Dermis microvascular lymphatic vessel endothelial cell (primary cell): ENCODE measurements around the gene DAAM1. TPM values are rescaled to one million over a fixed set of nuclear protein-coding genes. Genes with fewer than 3 reads are reported as not detected.
A peak's percentile ranks its signal among the peaks of the same experiment; 100 is the strongest.

ENCODE experiments used
- DNase-seq, 2 donors: peaks; one replicate each; pipeline versions ENCODE4 v3.0.0 to v3.0.0-alpha.2; 2010; ENCODE audit warnings: low read depth in 2 of 2
- total RNA-seq: library from RNA; depleted of rRNA; stranded (reverse); fragments of >200 nt; gene quantifications from 2 replicates; pipeline ENCODE4 v1.2.1, GENCODE V29; 2014

Gene DAAM1
- total RNA-seq, 1 donor from 2014 or later: 32.1 TPM

DNA sequence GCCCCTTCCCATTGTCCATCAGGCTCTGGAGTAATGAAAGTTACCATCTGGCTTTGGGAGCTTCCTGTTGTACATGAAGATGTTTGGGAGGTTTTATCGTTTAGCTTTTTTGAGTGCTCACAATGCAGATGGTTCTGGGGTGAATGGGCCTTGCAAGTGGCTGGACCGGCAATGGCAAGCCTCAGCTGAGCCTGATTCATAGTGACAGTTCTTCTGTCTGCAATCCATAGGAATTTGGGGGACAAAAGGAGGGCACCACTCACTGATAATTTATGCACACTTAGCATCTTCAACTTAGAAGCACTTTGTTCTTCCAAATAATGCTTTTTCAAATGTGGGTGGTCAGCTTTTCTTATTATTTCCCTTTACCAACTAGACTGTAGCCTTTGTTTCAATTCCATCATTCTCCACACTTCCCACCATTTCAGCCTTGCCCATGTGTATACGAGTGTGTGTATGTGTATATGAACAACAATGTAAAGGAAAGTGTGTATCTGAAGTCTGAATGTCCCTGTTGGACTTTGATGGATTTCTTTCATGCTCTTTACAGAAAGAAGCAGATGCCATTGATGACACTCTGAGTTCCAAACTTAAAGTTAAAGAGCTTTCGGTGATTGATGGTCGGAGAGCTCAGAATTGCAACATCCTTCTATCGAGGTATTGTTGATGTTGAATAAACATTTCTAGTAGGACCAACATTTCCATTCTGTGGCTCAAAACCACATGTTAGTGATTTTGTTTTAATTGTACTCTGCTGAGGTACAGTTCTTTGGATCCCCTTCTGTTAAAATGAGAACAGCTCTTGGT, 151.3 kb downstream of the DAAM1 start:
- DNase-seq: no peak

DNA sequence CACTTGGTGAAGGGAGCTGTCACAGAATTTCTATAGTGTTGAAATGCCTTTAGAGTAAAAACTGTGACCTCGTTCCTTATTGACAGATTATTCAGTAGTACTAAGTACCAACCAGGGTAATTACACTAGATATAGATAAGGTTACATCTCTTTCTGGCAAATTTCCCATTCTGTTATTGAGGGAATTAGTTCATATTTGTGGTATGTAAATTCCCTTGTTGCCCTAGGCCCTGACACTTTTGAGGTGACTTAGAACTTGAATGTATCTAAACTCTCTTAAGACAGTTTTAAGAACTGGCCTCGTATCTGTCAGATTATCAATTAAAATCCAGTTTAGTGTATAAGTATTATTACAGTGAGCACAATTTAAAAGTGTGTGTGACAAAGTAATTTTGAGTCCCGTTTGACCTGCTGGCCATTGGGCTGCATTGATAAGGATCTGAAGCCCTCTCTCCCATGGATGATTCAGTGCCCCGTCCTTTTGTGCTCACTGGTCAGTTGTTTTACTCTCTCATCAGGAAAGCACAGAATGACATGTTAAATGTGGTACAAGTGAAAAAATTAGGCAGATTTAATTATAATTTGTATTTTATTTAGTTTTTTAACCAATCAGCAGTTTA, 153.5 kb downstream of the DAAM1 start:
- DNase-seq: peak in 1 of 2 donors; percentile 35

DNA sequence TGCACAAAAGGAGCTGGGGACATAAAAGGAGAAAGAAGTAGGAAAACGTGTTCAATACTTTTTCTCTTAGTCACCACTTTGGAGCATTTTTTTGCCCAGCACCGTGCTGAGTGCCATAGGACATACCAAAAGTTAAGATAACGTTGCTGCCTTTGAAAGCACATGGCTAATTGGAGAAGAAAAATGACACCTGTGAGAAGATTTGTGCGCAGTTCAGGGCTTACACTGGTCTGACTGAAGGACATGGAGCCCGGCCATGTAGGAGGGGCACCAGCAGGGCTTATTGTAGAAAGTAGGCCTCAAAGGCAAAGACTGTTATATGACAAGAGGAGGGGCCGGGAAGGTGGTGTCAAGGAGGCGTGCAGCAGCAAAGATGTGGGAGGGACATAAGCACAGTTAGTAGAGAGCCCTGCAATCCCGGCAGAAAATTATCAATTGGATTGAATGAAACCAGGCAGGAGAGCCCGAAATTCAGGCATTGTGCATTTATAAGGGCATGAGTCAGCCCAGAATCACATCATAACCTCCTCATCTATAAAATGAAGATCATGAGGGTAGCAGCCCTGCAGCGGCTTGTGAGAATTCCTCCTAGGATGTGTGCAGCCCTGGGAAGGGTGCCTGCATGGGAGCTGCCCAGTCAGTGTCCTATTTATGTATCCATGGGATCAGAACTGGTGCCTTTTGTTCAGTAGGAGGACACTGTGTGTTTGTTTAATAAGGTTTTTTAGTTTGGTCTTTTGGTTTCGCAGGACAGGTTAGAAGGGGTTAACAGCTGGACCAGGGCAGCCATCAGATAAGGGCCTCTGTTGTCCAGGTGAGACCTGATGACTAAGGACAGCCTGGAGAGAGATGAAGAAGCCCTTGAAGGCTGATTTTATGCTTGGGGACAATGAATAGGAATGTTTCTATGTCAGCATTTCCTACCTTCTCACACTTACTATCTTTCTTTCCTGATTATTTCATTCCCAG, 154.3 kb downstream of the DAAM1 start:
- no peak for DNase-seq

DNA sequence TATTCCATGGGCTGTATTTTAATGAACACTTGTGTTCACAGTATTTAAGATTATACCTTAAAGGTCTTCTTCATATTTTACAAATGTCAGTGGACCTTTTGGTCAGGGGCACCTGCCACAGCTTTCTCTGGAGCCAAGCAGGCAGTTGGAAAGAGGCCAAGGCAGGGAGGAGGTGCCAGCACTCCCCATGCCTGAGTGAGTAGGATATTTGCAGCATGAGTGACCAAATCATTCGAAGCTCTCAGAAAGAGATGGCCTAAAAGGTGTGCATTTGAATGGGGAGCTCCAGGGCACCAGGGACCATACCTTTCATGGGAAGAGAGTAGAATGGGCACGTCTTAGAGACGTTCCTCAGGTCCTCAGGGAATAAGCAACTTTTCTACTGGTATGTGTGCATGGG, 155.1 kb downstream of the DAAM1 start:
- no peak for DNase-seq

DNA sequence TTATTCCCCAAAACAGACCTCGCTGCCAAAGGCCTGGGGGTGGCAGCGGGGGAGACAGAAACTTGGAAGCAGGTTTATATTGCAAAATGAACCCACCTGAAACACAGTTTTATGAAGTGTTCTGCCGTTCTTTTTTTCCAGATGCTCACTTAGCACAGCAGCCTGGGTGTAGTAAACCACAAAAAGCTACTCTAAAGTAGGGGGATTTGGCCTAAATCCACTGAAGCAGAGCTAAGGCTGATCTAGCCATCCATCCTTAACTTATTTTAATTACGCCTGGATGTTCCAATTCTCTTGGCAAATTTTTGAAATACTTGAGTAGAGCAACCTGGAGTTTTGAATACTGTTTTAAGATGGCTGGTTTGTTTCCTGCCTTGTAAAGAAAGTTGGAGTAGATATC, 155.5 kb downstream of the DAAM1 start:
- no peak for DNase-seq

DNA sequence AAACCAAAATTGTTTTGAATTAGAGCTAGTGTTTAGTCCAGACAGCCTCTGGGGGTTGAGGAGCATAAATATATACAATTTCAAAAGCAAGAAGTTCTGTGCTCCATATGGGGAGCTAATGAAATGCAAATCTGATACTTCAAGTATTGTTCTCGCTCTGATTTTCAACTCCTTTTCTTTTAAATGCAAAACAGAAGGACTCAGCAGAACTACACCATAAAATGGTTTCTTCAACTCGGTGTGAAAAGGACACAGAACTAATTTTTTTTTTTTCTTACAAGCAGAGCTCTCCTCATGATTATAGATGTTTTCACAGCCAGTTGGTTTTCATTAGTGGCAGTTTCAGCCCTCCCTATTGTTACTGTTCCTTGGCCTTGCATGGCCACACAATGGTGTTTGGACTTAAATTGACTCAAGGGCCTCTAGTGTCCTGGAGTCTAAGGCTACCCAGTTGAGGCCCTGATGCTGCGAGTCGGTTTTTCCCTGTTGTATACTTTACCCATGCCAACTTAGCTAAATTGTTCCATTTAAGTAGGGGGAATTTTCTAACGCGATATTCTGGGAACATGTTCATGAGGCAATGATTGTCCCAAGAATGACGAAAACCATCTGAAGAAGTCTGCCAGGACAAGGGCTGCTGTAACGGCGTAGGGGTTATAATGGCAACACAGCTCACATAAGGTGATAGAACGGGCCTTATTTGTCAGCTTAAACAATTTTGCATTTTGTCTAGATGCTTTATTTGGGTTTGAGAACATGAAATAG, 156.4 kb downstream of the DAAM1 start:
- no peak for DNase-seq

DNA sequence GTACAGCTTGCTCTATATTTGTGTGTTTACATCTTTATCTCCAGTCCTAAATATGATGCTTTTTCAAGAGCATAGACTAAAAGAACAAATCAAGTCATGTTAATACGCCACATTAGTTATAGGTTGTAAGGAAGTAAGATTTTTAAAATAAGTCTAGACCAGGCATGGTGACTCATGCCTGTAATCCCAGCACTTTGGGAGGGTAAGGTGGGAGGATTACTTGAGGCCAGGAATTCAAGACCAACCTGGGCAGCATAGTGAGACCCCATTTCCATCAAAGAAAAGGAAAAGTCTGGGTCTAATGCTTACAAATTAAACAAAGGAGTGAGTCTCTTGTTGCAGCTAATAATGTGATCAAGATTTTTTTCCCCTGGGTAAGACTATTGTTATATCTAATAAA, 157.9 kb downstream of the DAAM1 start:
- no peak for DNase-seq

DNA sequence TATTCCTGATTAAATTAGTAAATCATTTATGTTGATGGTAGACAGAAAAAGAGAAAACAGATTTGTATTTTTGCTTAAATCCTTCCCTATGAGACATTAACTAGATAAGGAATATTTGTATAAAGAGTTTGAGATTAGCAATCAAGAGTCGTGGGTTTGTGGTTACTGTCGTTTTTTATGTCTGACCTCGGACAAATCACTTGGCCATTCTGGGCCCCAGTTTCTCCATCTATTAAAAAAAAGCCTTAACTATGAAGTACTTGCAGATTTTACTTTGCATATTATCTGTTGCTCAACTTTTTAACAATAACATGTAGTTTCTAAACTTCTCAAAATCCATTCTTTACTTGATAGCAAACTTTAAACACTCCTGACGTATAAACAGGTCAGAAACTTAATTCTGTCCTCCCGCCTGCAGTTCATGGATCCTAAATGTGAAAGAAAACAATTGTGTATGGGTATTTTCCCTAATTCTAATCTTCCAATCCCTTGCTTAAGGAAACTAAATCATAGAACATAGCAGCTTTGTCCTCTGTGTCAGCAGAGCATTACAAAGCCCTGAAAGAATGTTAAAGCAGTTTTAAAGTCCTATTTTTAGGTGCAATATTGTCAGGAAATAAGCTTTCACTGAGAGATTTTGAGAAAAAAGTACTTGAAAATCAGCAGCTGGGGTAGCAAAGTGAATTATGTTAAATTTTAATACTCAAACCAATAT, 158.5 kb downstream of the DAAM1 start:
- DNase-seq: no peak

DNA sequence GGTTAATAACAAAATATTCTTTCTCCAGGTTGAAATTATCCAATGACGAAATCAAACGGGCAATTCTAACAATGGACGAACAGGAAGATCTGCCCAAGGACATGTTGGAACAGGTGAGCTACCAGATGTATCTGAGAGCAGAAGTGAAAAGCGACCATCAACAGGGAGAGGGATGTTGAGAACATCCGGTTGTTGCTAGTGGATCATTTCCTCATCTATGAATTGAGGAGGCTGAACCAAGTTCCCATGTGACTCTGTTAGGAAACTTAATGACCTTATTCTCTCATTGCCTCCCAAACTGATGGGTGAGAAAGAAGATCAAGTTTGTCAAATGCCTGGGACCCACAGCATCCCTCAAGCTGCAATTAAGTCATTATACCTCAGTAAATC, 159.0 kb downstream of the DAAM1 start:
- no peak for DNase-seq

DNA sequence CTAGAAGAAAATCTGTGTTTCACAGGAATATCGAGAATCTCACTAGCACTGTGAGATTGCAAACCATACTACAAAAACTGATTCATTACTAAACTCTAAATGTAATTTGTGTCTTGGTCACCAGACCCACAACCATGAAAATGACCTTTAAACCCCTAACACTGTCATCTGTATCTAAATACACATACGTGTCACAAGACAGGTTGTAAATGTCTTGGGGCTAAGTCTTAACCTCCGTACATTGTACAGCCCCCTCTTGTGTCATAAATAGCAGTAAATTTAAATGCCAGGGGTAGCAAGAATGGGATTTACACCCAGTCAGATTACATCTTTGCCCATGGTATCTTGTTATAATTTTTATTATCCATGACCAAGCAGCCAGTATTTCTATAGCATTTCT, 159.4 kb downstream of the DAAM1 start:
- DNase-seq: no peak

DNA sequence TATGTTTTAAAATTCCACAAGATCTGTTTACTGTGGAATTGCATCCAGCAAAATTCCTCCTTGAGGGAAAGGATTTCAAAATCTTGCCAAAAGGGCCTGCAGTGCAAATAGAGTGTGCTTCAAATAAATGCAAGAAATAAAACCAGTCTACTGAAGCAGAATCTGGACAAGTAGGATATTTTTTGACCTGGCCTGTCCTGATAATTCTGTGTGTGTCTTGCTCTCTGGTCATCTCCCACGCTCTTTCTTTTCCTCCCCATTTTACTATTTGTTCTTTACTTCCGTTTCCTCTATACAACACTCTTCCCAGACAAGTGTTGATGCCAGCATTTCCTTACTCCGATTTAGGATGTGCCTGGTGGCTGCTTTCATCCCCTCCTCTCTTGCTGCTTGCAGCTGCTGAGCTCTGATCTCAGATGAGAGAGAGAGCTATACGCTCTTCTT, 160.8 kb downstream of the DAAM1 start:
- DNase-seq: peak in 1 of 2 donors; percentile 60

DNA sequence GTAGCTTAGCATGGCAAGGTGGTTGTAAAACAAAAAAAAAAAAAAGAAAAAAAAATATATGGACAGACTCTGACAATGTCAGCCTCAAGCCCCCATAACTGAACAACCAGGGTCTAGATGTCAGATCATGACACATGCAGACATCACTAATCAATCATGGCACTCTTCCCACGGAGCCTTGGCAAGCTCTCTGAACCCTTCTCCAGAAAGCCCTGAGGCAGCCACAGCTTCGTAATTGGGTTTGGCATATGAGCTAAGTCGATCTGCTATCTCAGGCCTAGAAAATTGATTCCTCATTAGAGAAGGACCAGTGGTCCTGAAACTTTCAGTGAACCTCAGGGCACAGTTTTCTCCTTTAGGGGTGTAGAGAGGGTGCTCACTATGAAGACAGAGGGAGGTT, 164.5 kb downstream of the DAAM1 start:
- DNase-seq: no peak

DNA sequence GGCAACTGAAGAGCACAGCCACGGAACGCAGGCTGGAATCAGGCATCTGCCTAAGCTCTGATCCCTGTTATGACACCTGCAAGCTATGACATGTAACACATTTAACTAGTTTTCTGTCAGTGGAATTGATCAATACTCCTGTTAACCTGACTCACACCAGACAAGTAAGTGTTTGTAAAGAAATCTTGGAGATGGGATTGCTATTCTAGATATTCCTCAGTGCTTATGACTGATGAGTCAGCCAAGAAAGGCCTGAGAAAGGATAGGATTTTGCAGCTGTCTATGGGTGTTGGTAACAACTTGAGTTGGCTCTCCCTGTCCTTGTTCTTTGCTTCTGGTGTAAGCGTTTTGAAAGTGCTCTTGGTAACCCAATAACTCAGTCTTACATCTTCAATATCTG, 166.2 kb downstream of the DAAM1 start:
- DNase-seq: no peak

DNA sequence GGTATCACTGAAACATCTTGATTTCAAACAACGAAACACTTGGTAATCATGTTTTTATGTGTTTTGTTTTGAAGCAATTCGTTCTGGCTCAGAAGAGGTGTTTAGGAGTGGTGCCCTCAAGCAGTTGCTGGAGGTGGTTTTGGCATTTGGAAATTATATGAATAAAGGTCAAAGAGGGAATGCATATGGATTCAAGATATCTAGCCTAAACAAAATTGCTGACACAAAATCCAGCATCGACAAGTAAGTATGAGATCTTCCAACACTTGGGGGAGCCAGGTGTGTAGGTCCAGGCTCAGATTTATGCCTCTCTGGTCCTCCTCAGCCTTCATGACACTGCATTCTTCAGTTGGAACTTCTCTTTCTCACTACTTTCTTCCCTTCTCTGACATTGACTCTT, 166.6 kb downstream of the DAAM1 start:
- no peak for DNase-seq

DNA sequence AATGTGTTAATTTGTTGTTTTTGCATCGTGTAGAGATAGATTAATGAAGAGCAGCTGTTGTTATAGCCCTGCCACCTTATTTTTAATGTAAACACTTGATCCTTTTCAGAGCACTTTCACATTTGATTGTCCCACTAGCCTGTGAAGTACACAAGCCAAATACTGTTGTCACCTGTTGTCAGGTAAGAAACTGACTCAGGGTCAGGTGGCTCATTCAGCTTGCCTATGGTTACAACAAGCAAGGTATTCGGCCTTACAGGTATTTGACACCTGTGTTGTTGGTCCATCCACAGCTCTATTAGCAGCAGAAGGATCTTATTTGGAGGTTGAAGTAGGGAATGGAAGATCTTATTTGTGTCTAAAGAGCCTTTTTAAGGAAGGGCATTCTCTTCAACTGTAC, 167.8 kb downstream of the DAAM1 start:
- no peak for DNase-seq

DNA sequence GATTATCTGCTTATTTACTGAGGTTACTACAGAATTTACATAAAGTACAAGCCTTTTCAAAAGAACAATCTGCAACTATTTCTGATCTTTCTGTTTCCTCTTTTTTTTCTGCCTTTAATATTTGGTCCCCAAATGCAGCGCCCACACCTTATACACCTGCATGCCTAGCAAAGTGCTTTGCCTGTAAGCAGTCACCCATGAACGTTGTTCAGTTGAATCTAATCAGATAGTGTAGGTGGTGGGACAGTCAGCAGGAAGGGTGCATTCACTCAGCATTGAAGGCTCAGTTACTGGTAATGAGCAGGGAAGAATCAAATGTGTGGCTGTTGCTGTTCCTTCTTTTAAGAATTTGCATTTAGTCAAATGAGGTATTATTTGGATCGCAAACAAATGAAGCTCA, 168.3 kb downstream of the DAAM1 start:
- no peak for DNase-seq

DNA sequence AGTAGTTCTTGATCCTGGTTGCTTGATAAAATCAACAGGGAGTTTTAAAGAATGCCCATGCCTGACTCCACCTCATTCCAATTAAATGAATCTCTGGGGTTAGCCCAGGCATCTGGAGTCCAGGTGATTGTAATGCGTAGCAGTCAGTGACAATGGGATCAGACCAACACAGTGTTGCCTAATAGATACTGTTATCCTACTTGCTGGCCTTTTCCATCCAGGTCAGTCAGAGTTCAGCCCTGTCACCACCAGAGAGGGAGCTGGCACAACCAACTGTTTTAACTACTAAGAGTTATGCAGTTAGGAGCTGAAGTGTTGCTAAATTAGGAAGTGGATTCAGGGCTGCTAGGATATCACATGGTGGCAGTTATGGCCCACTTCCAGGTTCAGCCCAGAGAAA, 169.6 kb downstream of the DAAM1 start:
- peak; percentile 32 to 93 for DNase-seq

DNA sequence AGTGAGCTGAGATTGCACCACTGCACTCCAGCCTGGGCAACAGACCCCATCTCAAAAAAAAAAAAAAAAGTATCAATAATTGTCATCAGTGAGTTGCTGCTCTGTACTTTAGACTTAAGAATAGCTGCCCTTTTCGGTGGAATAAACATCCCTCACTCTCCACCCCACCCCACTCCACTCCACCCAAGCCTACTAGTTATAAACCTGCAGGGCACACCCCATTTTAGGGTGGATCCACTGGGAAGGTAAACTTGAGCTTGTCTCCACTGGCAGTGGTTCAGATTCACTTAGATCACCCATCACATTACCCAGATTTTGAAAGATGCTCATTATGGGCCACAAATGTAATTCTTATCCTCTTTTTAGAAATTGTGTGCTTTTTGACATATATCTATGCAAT, 170.3 kb downstream of the DAAM1 start:
- no peak for DNase-seq

DNA sequence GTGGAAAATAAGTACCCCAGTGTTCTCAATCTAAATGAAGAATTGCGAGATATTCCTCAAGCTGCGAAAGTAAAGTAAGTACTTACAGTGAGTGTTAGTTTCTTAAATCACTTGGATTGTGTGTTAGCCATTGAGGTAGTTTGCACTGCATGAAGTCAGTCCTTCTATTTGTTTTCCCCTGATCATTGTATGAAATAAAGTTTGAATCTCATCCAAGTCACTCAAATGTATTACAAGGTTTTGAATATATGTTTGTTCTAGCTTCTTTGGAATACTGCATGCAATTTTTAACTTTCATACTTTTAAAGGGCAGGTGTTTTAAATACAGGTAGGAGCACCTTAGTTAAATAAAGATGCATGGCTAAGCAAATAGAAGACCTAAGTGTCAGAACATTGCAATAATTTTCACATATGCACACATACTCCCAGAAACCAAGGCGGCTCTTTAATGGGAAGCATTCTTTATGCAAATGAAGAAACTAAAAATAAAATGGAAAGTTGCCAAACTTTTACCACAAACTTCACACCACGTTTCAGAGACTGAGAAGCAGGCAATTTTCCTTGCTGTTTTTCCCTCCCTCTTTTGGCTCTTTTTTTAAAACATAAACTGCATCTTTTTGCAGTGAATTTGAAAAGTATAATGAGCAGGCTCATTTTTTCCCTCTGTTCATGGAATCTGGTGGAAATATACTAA, 171.1 kb downstream of the DAAM1 start:
- no peak for DNase-seq

DNA sequence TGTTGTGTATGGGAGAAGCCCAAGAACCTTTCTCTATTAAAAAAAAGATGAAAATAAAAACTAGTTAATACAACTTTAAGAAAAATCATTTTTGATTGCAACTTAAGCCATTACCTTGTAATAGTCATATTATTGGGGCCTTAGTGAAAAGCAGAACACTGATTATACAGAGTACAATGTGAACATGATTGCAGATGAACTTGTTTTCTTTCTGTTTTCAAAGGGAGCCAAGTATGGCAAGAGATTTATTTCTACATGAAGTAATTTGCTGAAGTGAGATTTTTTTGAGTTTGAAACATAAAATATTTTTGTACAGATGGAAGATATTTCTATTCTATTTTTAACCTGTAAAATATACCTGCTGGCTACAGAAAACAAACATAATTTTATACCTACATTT, 171.8 kb downstream of the DAAM1 start:
- DNase-seq: no peak
